NCI-H2107 treated with DMSO at 0.1 percent for 48 hours (cell line): ENCODE data around the gene RENBP.

Experiments
- DNase-seq: peaks from one replicate; lab custom pipeline; 2025; ENCODE audit not compliant: unreplicated experiment; lab: John Stamatoyannopoulos, UW

The RENBP gene

GRCh38 chrX:153900831-153901752 lies 43.4 kb downstream of the RENBP start:
- DNase-seq: peak; percentile 63

- no peak for DNase-seq
Observed at GRCh38 chrX:153897899-153898298, 46.5 kb downstream of the RENBP start.

GRCh38 chrX:153889123-153889522 lies 55.3 kb downstream of the RENBP start:
- no peak for DNase-seq

- DNase-seq: no peak
Observed at GRCh38 chrX:153888344-153888743, 56.1 kb downstream of the RENBP start.

- no peak for DNase-seq
Observed at GRCh38 chrX:153887385-153887784, 57.1 kb downstream of the RENBP start.

DNA sequence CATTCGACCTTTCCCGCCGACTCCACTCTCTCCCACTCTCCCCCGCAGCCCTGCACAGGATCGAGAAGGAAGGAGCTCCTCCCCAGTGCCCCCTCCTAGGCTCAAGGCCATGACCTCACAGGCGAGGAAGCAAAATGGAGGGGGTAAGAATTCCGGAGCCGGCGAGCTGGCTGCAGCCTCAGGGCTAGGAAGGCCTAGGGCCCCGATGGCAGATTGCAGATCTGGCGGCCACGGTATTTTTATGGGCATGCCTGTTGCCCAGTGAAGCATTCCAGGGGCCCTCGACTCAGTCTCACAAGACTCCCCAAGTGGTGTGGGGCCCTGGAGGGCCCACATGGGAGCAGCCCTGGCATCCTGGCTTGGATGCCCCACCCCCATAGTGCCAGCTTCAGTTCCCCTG lies 57.5 kb downstream of the RENBP start:
- DNase-seq: no peak

DNA sequence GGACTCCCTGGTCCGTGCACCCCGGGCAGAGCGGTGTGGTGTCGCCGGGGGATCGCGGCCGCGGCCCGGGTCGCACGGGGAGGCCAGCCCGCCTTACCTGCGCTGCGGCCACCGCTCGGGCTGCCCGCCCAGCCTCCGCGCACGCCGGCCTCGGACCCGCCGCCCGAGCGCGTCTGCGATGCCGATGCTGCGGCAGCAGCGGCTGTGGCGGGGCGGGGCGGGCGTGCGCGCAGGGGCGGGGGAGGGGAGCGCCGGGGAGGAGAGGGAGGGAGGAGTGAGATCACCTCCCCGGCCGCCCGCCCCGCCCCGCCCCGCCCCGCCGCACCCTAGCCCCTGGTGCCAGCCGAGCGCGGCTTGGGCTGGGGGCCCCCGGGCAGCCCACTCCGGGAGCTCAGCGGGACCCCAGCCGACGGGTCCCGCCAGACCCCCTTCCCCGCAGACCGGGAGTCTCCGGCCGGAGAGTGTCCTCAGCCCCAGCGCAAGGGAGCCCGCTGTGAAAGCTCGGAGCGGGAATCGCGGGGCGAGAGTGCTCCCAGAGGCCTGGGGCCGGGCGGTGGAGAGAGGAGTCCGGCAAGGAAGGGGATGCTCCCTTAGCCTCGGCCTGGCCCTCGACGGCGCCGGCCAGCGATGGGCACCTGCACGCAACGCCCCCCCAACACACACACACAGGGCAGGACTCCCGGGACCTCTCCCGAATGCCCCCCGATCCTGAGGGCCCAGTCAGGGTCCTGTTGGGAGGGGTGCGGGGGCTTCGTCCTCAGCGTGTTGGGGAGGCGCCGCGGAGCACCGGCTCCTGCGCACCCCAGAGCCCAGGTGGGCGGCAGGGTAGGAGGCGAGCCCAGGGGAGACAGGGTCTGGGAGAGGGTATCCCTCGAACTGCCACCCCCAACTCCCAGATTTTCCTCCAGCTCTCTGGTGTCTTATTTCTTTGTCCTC lies 58.2 kb downstream of the RENBP start, which contains the start of gene L1CAM:
L1CAM (minus strand) TSS at position 206 of the 936 bp plus-strand sequence. CDS start 10,337 bp downstream, outside the sequence.
- DNase-seq: no peak
